Spleen (tissue), 7 donors: ENCODE measurements around the gene NPC1.

Source experiments
- CTCF ChIP-seq, 11 experiments: fragments of 200-600 bp in 7 of 11; fragments of 450-650 bp in 4 of 11; sonication (generic) in 4 of 11; IDR thresholded peaks in 8 of 11; conservative IDR thresholded peaks in 3 of 11; 1 replicate in 7 of 11; 2 replicates in 4 of 11; pipeline versions ENCODE4 v1.4.0 to v1.8.0; 2016 to 2021; ENCODE audit warnings: antibody characterized with exemption in 11 of 11, inconsistent platforms in 4 of 11, mild to moderate bottlenecking in 1 of 11
- POLR2A ChIP-seq, 3 donors: fragments of 450-650 bp; IDR thresholded peaks; one replicate each; pipeline ENCODE4 v1.5.1; 2017; ENCODE audit warnings: antibody characterized with exemption in 3 of 3, mild to moderate bottlenecking in 1 of 3
- POLR2AphosphoS5 ChIP-seq, 3 donors: sonication (generic); formaldehyde crosslinking; IDR thresholded peaks; one replicate each; pipeline ENCODE4 v1.5.1; 2017; ENCODE audit warnings: antibody characterized with exemption in 3 of 3
- donor health status: DM: no; HTN: no; CAD: no; lungs with moderate emphysema.
- donor health status: DM: no; HTN: no; CAD: no.
- donor health status: DM: no; HTN: no; CAD: no.

GRCh38 chr18:23548719-23549118 is 37.6 kb downstream of the NPC1 start:
- TF ChIP-seq CTCF (IDR thresholded peaks at IDR 0.05 in 8 of 11, conservative IDR thresholded peaks at IDR 0.05 in 3 of 11) (no peak), POLR2A (IDR thresholded peaks at IDR 0.05) (no peak), POLR2AphosphoS5 (IDR thresholded peaks at IDR 0.05) (no peak)
